Small intestine (tissue), 7 donors: ENCODE measurements around the gene NXPH2. TPM values are rescaled to one million over a fixed set of nuclear protein-coding genes. Genes with fewer than 3 reads are reported as not detected.

Experiments used
- DNase-seq, 2 donors: peaks; one replicate each; pipeline versions ENCODE4 v3.0.0 to v3.0.0-alpha.2; 2013
- FAIRE-seq: peaks from 2 replicates; lab custom pipeline; 2012; peaks lifted over from hg19 to GRCh38; lab: Jason Lieb, UNC
- H3K27ac ChIP-seq, 3 donors: one replicate each; pipeline ENCODE4 v1.5.1; 2013; ENCODE audit warnings: low read length in 2 of 3, mild to moderate bottlenecking in 2 of 3, control low read depth in 1 of 3, inconsistent platforms in 1 of 3, low read depth in 1 of 3, moderate library complexity in 1 of 3
- H3K27me3 ChIP-seq, 3 donors: one replicate each; pipeline ENCODE4 v1.6.1; 2013; ENCODE audit warnings: low read length in 3 of 3, inconsistent platforms in 1 of 3; ENCODE audit not compliant: control insufficient read depth in 3 of 3, insufficient read depth in 3 of 3
- H3K36me3 ChIP-seq, 3 donors: one replicate each; pipeline ENCODE4 v1.6.1; 2013; ENCODE audit warnings: low read length in 3 of 3, inconsistent platforms in 1 of 3, low read depth in 1 of 3, mild to moderate bottlenecking in 1 of 3, moderate library complexity in 1 of 3; ENCODE audit not compliant: control insufficient read depth in 3 of 3, insufficient read depth in 2 of 3
- H3K4me1 ChIP-seq, 3 donors: one replicate each; pipeline ENCODE4 v1.6.1; 2013; ENCODE audit warnings: low read length in 2 of 3, inconsistent platforms in 1 of 3, low read depth in 1 of 3, mild to moderate bottlenecking in 1 of 3, moderate library complexity in 1 of 3; ENCODE audit not compliant: control insufficient read depth in 3 of 3, insufficient read depth in 2 of 3
- H3K4me3 ChIP-seq, 3 donors: one replicate each; pipeline ENCODE4 v1.5.1; 2013; ENCODE audit warnings: low read length in 3 of 3, control low read depth in 1 of 3, inconsistent platforms in 1 of 3, low read depth in 1 of 3, mild to moderate bottlenecking in 1 of 3, moderate library complexity in 1 of 3
- H3K9me3 ChIP-seq, 2 donors: one replicate each; pipeline ENCODE4 v1.6.1; 2013; ENCODE audit warnings: low read depth in 1 of 2, low read length in 1 of 2; ENCODE audit not compliant: control insufficient read depth in 2 of 2, insufficient read depth in 1 of 2
- WGBS, 3 donors: extraction: QIAGEN DNeasy Blood & Tissue Kit; methylation state at CpG; one replicate each; pipeline ENCODE4 v1.1.7; 2013; 5-methylcytosine and 5-hydroxymethylcytosine counted together
- polyA plus RNA-seq, 4 donors: library from polyadenylated mRNA; stranded (reverse) in 3 of 4; unstranded in 1 of 4; fragments of 200-250 nt in 3 of 4; fragments of 120-200 nt in 1 of 4; gene quantifications; one replicate each; pipeline versions ENCODE4 v1.2.1 to v1.2.3, GENCODE V29; 2013
- donor health status: healthy with polysubstance abuse.
- donor health status: control.
- donor health status: control.
- donor health status: Bipolar disorder and iron deficiency.
- donor health status: healthy.

The NXPH2 gene
- polyA plus RNA-seq, 4 donors: 0.24 TPM; not detected in 2

DNA sequence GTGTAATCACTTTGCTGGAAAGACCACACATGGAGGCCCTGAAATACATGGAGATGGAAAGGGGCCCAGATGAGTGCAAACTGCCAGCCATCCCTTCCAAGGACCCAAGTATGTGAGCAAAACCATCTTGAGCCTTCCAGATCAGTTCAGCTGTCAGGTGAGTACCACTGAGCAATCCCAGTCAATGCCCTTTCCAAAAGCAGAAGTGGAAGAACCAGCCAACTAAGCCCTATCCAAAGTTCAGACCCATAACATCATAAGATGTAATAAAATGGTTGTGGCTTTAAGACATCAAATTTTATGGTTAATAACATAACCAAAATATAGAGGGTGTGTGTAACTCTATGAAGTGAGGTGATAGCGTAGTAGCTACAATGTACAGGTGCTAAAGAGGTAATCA, 88.5 kb downstream of the NXPH2 start:
- FAIRE-seq: no peak
- no peaks in the 10 kb centered on the region for H3K36me3 ChIP-seq
- H3K27ac ChIP-seq: no peak overlapping the region
- no peaks in the 10 kb centered on the region for H3K27me3 ChIP-seq
- peaks cover 0 to 2% of the 10 kb centered on the region in 2 donors for H3K9me3 ChIP-seq
- H3K4me3 ChIP-seq: no peak overlapping the region
- 88 to 92% (median 90%) methylated on average over 1 of the region's 1 CpG for WGBS, 3 donors
- no peak for DNase-seq
- no peaks in the 10 kb centered on the region for H3K4me1 ChIP-seq

DNA sequence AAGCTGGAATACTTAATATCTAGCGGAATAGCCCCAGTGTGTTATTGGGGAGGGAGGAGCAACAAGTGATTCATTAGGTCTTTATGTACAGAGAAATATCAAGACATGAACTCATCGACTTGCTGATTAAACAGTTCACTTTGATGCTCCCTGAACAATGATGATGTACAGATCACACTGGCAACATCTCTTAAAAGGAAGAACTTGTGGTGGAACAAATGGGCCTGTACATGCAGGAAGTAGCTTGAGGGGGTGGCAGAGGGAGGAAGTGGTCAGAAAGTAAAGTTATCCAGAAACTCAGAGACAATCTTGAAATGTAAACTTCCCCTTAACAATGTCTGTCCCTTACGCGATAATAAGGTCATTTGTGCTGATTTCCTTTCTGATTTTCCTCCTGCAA, 90.5 kb downstream of the NXPH2 start:
- H3K4me1 ChIP-seq: no peaks in the 10 kb centered on the region
- H3K27ac ChIP-seq: no peak overlapping the region
- FAIRE-seq: no peak
- no peaks in the 10 kb centered on the region for H3K36me3 ChIP-seq
- 40 to 58% (median 51%) methylated on average over 4 of the region's 4 CpGs for WGBS, 3 donors
- DNase-seq: no peak
- no peaks in the 10 kb centered on the region for H3K27me3 ChIP-seq
- H3K4me3 ChIP-seq: no peak overlapping the region
- peaks cover 0 to 2% of the 10 kb centered on the region in 2 donors for H3K9me3 ChIP-seq

DNA sequence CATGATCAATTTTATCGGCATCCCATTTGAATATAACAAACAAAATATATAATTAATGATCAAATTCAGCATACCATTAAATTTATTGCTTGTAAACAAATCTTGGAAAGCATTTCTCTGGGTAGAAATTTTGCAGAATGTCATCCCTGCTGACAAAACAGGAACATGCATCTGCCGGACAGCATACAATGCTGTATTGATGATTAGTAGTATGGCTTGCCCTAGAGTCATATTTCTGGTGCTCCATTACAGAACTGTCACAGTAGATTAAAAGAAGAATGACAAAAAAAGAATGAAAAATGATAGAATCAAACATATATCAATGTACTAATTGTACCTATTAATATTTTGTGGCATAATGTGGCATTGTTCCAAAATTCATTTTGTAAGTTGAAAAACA, 98.0 kb downstream of the NXPH2 start:
- no peaks in the 10 kb centered on the region for H3K36me3 ChIP-seq
- WGBS, 3 donors: 80 to 85% (median 81%) methylated on average over 2 of the region's 2 CpGs
- H3K27me3 ChIP-seq: no peaks in the 10 kb centered on the region
- no peak overlapping the region for H3K4me3 ChIP-seq
- no peak for DNase-seq
- no peak overlapping the region for H3K27ac ChIP-seq
- H3K9me3 ChIP-seq: no peaks in the 10 kb centered on the region
- FAIRE-seq: no peak
- no peaks in the 10 kb centered on the region for H3K4me1 ChIP-seq

DNA sequence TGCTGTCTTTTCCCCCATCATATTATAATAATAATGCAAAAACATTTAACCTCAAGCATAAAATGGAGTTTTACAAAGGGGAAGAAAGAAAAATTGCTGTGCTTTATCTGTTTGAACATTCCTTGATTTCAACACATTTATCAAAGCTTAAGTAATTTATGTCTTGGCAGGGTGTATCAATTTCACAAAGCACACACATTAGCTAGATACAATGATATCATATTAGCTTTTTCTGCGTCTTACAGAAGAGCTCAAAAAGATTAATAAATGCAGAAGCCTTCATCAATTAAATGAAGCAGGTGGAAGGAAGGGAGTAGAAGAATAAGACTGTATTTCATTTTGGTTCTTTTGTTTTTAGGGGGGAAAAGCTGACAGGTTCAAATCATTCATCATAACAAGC, 103.0 kb downstream of the NXPH2 start:
- Histone ChIP-seq H3K4me1 (no peaks in the 10 kb centered on the region), H3K4me3 (no peak overlapping the region), H3K27me3 (peaks cover 0 to 3% (median 0%) of the 10 kb centered on the region in 3 donors), H3K27ac (no peak overlapping the region), H3K36me3 (no peaks in the 10 kb centered on the region), H3K9me3 (no peaks in the 10 kb centered on the region)
- no peak for DNase-seq
- no peak for FAIRE-seq
- 14 to 31% (median 29%) methylated on average over 1 of the region's 1 CpG for WGBS, 3 donors

DNA sequence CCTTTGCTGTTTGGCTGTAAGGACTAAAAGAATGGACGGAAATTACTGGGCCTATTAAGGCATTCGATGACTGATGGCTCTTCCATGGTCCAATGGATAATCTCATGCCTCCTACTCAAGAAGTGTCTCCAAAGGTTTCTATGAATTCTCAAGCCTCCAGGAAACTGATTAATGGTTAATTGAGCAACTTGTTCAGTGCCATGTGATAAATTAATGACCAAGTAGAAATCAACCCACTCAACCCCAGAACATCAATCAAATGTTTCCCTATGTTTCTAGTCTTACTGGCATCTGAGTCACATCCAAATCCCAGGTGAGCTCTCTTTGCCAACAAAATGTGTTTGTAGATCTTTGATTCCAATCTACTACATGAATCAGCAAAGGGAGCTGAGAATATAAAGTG, 103.6 kb downstream of the NXPH2 start:
- FAIRE-seq: no peak
- 83 to 92% (median 85%) methylated on average over 2 of the region's 2 CpGs for WGBS, 3 donors

DNA sequence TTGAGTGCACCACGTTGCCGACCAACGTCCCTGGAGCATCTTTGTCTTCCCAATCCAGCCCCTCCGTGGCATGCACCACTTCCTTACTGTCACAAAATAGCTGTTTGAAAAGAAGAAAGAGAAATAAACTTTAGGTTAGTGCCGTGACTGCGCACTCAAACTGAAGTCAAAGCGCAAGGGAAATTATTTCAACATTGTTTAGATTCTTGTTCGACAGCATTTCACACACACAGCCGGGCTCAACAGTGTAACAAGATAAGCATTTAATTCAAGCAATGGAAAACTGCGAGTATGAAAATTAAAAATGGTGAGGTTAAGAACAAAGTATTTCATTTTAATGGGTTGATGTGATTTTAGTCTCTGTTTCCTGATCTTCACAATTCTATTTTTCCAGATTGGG, 108.6 kb downstream of the NXPH2 start:
- FAIRE-seq (no peak), DNase-seq (no peak)
- Histone ChIP-seq H3K9me3 (no peaks in the 10 kb centered on the region), H3K27me3 (peaks cover 0 to 3% (median 0%) of the 10 kb centered on the region in 3 donors), H3K4me1 (no peaks in the 10 kb centered on the region), H3K4me3 (no peak overlapping the region), H3K36me3 (no peaks in the 10 kb centered on the region), H3K27ac (no peak overlapping the region)
- 68 to 84% (median 83%) methylated on average over 10 of the region's 10 CpGs for WGBS, 3 donors

More for the DNA sequence above, 103.6 kb downstream of the NXPH2 start:
- no peaks in the 10 kb centered on the region for H3K4me1 ChIP-seq
- no peak for DNase-seq
- peaks cover 0 to 3% (median 0%) of the 10 kb centered on the region in 3 donors for H3K27me3 ChIP-seq
- no peaks in the 10 kb centered on the region for H3K36me3 ChIP-seq
- H3K27ac ChIP-seq: no peak overlapping the region
- H3K9me3 ChIP-seq: no peaks in the 10 kb centered on the region
- no peak overlapping the region for H3K4me3 ChIP-seq

DNA sequence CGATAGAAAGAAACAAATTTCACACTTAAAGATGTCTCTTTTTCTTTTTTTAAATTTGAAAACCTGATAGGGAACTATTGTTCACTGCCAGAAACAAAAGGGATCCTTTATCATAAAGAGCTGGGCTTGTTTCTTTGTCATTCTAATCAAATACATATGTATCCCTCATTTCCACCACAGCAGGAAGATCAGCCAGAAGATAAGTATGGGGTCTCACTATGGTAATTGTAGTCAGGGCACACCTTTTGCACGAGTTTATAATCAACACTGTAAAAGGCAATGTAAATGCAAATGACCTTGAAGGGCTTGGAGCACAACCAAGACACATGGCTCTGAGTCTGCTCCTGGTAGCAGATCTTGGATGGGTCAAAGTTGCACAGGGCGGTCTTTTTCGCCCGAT, 109.5 kb downstream of the NXPH2 start:
- Histone ChIP-seq H3K36me3 (no peaks in the 10 kb centered on the region), H3K27me3 (peaks cover 0 to 3% (median 0%) of the 10 kb centered on the region in 3 donors), H3K27ac (no peak overlapping the region), H3K4me3 (no peak overlapping the region), H3K4me1 (no peaks in the 10 kb centered on the region), H3K9me3 (no peaks in the 10 kb centered on the region)
- WGBS, 3 donors: 75 to 80% (median 77%) methylated on average over 5 of the region's 5 CpGs
- no peak for DNase-seq
- FAIRE-seq: no peak

DNA sequence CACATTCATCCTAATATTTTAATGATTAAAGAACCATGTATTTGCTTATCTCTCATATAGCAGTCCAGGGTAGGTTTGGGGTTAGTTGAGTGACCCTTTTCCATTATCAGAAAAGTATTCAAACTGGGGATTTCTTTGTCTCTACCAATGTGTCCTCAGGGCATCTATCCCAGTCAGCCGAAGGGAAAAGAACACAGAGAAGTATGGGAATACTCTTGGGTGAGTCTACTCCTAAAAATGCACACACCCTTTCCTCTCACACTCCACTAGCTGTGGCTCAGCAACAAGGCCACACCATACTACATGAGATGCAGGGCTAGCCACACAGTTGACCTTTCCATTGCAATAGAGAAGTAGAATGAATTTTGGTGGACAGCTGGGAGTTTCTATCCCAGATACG, 114.3 kb downstream of the NXPH2 start:
- 80 to 91% (median 87%) methylated on average over 2 of the region's 2 CpGs for WGBS, 3 donors
- FAIRE-seq (no peak), DNase-seq (no peak)
- Histone ChIP-seq H3K36me3 (no peaks in the 10 kb centered on the region), H3K27ac (no peak overlapping the region), H3K4me3 (no peak overlapping the region), H3K9me3 (no peaks in the 10 kb centered on the region), H3K27me3 (no peaks in the 10 kb centered on the region), H3K4me1 (no peaks in the 10 kb centered on the region)

DNA sequence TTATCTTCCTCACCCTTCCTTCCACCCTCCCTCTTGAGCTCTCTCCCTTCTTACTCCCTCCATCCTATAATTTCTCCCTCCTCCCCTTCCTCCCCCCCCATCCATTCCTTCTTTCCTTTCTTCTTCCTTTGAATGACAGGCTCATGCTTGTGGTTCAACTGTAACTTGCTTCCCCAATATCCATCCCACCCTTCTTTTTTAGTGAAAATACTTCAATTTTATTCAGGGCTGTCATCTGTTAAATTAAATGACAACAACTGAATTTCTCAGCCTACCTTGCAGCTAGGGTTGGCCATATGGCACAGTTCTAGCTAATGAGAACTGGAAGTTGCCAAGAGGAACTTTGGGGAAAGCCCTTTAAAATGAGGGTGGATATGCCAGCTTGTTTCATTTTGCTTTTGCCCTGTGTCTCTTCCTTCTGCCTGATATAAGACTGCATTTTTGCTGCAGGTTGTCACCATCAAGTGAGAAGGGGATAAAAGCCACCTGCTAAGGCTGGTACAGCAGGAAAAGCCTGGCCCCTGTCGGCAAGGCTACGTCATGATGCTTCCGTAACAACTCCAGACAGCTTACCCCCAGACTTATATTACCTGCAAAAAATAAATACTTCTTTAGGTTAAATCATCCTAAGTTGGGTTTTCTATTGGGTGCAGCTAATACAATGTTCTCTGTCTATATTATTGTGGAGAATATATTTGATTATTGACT, 121.8 kb downstream of the NXPH2 start:
- Histone ChIP-seq H3K36me3 (no peaks in the 10 kb centered on the region), H3K4me3 (no peak overlapping the region), H3K27ac (no peak overlapping the region), H3K9me3 (no peaks in the 10 kb centered on the region), H3K27me3 (no peaks in the 10 kb centered on the region), H3K4me1 (no peaks in the 10 kb centered on the region)
- FAIRE-seq (no peak), DNase-seq (no peak)
- 85 to 91% (median 88%) methylated on average over 3 of the region's 3 CpGs for WGBS, 3 donors
